ENCODE results near the gene PCSK1. TPM values are rescaled to one million over a fixed set of nuclear protein-coding genes. Genes with fewer than 3 reads are reported as not detected.

PCSK1 gene
- total RNA-seq, 3 donors from 2014 or later (not counting 1 experiment from before 2014, with no cell fraction given): not detected

GRCh38 chr5:96384353-96384752 is 48.7 kb downstream of the PCSK1 start:
- Histone ChIP-seq H3K4me3 (ENCODE audit: low read length) (no peak overlapping the region), H3K4me1 (ENCODE audit: control insufficient read depth, insufficient read depth, low read length) (no peaks in the 10 kb centered on the region), H3K27me3 (ENCODE audit: control insufficient read depth, insufficient read depth, low read length) (peaks cover 4% of the 10 kb centered on the region), H3K36me3 (ENCODE audit: control insufficient read depth, insufficient read depth, low read length) (no peaks in the 10 kb centered on the region), H3K9me3 (ENCODE audit: control insufficient read depth, insufficient read depth, low read length) (no peaks in the 10 kb centered on the region), H3K27ac (ENCODE audit: low read length) (no peak overlapping the region)
- Mint-ChIP-seq H3K4me1 (no peaks in the 10 kb centered on the region), H3K9me3 (no peaks in the 10 kb centered on the region), H3K27ac (no peak overlapping the region), H3K27me3 (ENCODE audit: low read depth in 2 of 2) (peaks cover 17 to 51% of the 10 kb centered on the region in 2 donors), H3K4me3 (no peak overlapping the region), H3K36me3 (no peaks in the 10 kb centered on the region)
- 86% methylated on average over 3 of the region's 3 CpGs for WGBS (ENCODE audit: insufficient coverage)
- intact Hi-C loops (cut with micrococcal nuclease): no loop called here
- ATAC-seq: no peak
- TF ChIP-seq, protein P1, sequence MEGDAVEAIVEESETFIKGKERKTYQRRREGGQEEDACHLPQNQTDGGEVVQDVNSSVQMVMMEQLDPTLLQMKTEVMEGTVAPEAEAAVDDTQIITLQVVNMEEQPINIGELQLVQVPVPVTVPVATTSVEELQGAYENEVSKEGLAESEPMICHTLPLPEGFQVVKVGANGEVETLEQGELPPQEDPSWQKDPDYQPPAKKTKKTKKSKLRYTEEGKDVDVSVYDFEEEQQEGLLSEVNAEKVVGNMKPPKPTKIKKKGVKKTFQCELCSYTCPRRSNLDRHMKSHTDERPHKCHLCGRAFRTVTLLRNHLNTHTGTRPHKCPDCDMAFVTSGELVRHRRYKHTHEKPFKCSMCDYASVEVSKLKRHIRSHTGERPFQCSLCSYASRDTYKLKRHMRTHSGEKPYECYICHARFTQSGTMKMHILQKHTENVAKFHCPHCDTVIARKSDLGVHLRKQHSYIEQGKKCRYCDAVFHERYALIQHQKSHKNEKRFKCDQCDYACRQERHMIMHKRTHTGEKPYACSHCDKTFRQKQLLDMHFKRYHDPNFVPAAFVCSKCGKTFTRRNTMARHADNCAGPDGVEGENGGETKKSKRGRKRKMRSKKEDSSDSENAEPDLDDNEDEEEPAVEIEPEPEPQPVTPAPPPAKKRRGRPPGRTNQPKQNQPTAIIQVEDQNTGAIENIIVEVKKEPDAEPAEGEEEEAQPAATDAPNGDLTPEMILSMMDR (IDR thresholded peaks at IDR 0.05): no peak
- no peak for DNase-seq

- Mint-ChIP-seq H3K36me3 (no peaks in the 10 kb centered on the region), H3K4me3 (no peak overlapping the region), H3K9me3 (no peaks in the 10 kb centered on the region), H3K27me3 (ENCODE audit: low read depth in 2 of 2) (peaks cover 15 to 31% of the 10 kb centered on the region in 2 donors), H3K27ac (no peak overlapping the region), H3K4me1 (no peaks in the 10 kb centered on the region)
- H3K27me3 ChIP-seq (ENCODE audit: control insufficient read depth, insufficient read depth, low read length): peaks cover 4% of the 10 kb centered on the region
- no peaks in the 10 kb centered on the region for H3K4me1 ChIP-seq (ENCODE audit: control insufficient read depth, insufficient read depth, low read length)
- DNase-seq (peak in 1 of 2 donors; percentile 26), ATAC-seq (no peak)
- WGBS (ENCODE audit: insufficient coverage): 37% methylated on average over 5 of the region's 5 CpGs
- no peaks in the 10 kb centered on the region for H3K9me3 ChIP-seq (ENCODE audit: control insufficient read depth, insufficient read depth, low read length)
- TF ChIP-seq, protein P1 (IDR thresholded peaks at IDR 0.05): no peak
- intact Hi-C loops (cut with micrococcal nuclease): no loop called here
- H3K27ac ChIP-seq (ENCODE audit: low read length): no peak overlapping the region
- no peak overlapping the region for H3K4me3 ChIP-seq (ENCODE audit: low read length)
- no peaks in the 10 kb centered on the region for H3K36me3 ChIP-seq (ENCODE audit: control insufficient read depth, insufficient read depth, low read length)
Observed at GRCh38 chr5:96381526-96381925, 51.5 kb downstream of the PCSK1 start.

DNA sequence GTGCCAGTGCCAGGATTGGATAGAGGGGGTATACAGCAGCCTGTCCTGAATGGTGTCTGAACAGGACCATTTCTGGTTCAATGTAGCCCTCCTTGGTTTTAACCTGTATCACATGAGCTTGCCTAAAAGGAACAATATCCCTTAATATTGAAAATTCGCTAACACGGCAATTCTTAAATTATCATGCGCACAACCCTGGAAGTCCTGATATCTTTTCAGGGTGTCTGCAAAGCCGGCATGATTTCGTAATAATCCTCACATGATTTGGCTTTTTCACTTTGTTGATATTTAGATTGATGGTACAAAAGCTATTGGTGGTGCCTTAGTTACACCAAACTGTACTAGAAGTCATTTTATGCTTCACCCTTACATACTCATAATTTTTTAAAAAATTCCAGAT is 53.2 kb downstream of the PCSK1 start:
- Mint-ChIP-seq H3K9me3 (no peaks in the 10 kb centered on the region), H3K36me3 (no peaks in the 10 kb centered on the region), H3K27me3 (ENCODE audit: low read depth in 2 of 2) (peaks cover 13 to 28% of the 10 kb centered on the region in 2 donors), H3K27ac (no peak overlapping the region), H3K4me3 (no peak overlapping the region), H3K4me1 (no peaks in the 10 kb centered on the region)
- ATAC-seq (no peak), DNase-seq (no peak)
- intact Hi-C loops (cut with micrococcal nuclease): no loop called here
- no peaks in the 10 kb centered on the region for H3K36me3 ChIP-seq (ENCODE audit: control insufficient read depth, insufficient read depth, low read length)
- H3K9me3 ChIP-seq (ENCODE audit: control insufficient read depth, insufficient read depth, low read length): no peaks in the 10 kb centered on the region
- no peak overlapping the region for H3K27ac ChIP-seq (ENCODE audit: low read length)
- H3K4me1 ChIP-seq (ENCODE audit: control insufficient read depth, insufficient read depth, low read length): no peaks in the 10 kb centered on the region
- no peak overlapping the region for H3K4me3 ChIP-seq (ENCODE audit: low read length)
- TF ChIP-seq, protein P1 (IDR thresholded peaks at IDR 0.05): no peak
- 95% methylated on average over 5 of the region's 5 CpGs for WGBS (ENCODE audit: insufficient coverage)
- H3K27me3 ChIP-seq (ENCODE audit: control insufficient read depth, insufficient read depth, low read length): peaks cover 6% of the 10 kb centered on the region

DNA sequence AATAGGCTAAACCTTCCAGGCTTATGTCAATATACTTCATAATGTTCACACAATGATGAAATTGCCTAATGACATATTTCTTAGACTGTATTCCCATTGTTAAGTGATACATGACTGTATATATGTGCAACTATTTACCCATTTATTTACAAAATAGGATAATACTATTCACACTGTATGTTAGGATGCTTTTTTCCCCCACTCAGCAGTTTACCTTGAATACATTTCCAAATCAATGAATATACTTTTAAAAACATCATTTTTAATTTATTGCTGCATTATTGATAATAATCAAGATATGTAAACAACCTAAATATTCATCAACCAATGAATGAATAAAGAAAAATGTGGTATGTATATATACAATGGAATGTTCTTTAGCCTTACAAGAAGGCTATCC is 55.5 kb downstream of the PCSK1 start:
- Mint-ChIP-seq H3K9me3 (no peaks in the 10 kb centered on the region), H3K4me3 (no peak overlapping the region), H3K4me1 (no peaks in the 10 kb centered on the region), H3K27ac (no peak overlapping the region), H3K27me3 (ENCODE audit: low read depth in 2 of 2) (peaks cover 9 to 43% of the 10 kb centered on the region in 2 donors), H3K36me3 (no peaks in the 10 kb centered on the region)
- Histone ChIP-seq H3K4me3 (ENCODE audit: low read length) (no peak overlapping the region), H3K27ac (ENCODE audit: low read length) (no peak overlapping the region), H3K4me1 (ENCODE audit: control insufficient read depth, insufficient read depth, low read length) (no peaks in the 10 kb centered on the region), H3K9me3 (ENCODE audit: control insufficient read depth, insufficient read depth, low read length) (no peaks in the 10 kb centered on the region), H3K36me3 (ENCODE audit: control insufficient read depth, insufficient read depth, low read length) (no peaks in the 10 kb centered on the region), H3K27me3 (ENCODE audit: control insufficient read depth, insufficient read depth, low read length) (peaks cover 6% of the 10 kb centered on the region)
- intact Hi-C loops (cut with micrococcal nuclease): no loop called here
- TF ChIP-seq, protein P1 (IDR thresholded peaks at IDR 0.05): no peak
- DNase-seq (no peak), ATAC-seq (no peak)

Data from natural killer cell (primary cell).